Dermis blood vessel endothelial cell (primary cell): ENCODE results near the gene MYRIP. TPM values are rescaled to one million over a fixed set of nuclear protein-coding genes. Genes with fewer than 3 reads are reported as not detected.
A peak's percentile ranks its signal among the peaks of the same experiment; 100 is the strongest.
"Not testable (repeated sequence)": the region's sequence is repeated elsewhere in the genome, so short reads cannot be mapped to it uniquely, and the experiment has no call there.

ENCODE experiments used
- DNase-seq: peaks from one replicate; pipeline ENCODE4 v3.0.0; 2010
- total RNA-seq: library from RNA; depleted of rRNA; stranded (reverse); fragments of >200 nt; gene quantifications from 2 replicates; pipeline ENCODE4 v1.2.3, GENCODE V29; 2014

Gene MYRIP
- total RNA-seq, 1 donor from 2014 or later: 32.2 TPM

DNA sequence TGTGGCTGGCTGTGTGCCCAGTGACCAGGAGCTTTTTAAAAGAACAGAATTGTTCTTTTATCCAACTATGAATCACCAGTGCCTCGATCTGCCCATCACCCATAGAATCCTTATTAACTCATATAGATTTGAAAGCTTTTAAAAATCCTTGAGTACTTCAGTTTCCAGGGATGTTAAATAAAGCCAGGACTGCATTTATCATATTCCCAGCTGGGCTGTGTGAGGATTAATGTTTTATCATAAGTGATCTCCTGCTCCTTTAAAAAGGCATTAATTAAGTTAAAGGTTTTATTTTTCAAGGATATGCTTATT, 234.0 kb downstream of the MYRIP start:
- peak; percentile 79 for DNase-seq

DNA sequence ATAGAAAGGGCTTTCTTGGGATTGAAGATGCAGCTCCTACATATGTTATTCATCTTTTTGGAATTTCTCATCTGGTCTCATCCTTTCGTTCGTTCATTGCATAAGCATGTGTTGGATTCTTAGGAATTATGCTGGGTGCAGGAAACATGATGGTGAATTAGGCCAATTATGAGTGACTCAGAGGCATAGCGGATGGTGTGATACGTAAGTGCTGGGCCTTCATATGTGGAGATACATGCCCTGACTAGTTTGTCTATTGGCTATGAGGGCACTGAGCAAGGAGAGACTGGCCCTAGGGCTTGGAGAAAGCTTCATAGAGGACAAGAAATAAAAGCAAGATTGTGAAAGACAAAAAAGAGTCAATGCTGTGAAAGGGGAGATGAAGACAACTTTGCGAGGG, 235.1 kb downstream of the MYRIP start:
- peak; percentile 55 for DNase-seq

DNA sequence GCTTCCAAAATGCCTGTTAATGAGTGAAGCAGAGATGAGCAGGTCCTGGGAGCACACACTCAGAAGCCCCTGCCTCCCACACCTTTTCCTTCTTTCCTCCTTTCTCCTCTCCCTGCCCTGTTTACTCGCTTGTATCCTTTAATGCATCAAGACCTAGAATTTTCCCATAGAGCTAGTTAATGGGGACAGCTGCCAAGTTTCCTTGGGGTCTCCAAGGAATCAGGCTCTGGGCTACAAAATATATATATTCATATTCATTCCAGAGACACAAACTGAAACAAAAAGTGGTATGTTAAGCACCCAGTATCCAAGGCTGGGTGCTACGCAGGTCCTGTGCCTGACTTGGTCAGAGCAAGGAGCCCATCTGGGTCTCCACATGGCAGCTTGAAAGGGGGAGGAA, 235.6 kb downstream of the MYRIP start:
- no peak for DNase-seq

DNA sequence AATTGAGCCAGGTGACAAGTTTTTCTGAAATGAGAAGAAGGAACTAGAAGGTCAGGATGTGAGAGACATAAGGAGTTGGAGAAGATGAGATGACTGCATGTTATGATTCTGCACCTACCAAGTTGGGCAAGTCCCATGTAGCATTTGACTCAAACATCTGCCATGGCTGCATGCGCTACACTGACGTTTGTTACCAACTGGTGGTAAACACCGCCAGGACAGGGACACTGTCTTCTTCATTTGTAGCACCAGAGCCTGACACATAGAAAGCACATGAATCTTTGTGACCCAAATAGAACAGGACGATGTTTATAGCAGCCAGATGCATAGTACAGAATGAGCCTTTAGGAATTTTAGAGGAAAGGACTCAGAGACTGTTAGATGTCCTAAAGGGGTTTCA, 236.7 kb downstream of the MYRIP start:
- DNase-seq: no peak

DNA sequence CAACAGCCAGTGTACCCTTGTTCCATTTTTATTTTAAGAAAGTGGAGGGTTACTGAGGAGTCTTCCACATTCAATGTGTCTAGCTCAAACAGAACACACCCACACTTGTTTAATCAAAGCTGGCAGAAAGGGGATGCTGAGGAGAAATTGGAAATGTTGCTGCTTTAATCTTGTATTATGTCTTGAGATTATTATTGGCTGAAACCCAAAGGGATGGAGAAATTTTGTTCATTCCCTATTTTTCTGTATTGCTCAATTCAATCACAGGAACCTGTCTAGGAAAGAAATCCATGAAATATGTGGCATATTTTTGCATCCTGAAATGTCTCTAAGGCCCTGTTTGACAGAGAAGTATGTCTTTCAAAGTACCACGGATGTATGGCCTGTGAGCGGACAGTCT, 238.0 kb downstream of the MYRIP start:
- DNase-seq: no peak

DNA sequence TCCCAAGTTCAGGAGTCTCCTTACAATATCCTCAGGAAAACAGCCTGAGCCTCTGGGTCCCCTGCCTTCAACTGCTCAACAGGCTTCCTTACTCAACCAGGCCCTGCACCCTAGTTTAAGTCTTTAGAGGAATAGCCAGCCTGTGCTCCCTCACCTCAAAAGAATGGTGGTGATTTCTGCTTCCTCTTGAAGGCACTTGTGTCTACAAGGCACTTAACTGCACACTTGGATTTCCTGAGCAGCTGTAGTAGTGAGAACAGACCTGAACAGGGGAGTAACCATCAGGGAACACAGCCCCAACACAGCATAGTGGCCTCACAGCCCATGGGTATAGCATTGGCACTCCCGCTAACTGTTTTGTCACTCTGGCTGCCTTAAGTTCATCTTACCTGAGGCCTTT, 244.3 kb downstream of the MYRIP start:
- DNase-seq: no peak

DNA sequence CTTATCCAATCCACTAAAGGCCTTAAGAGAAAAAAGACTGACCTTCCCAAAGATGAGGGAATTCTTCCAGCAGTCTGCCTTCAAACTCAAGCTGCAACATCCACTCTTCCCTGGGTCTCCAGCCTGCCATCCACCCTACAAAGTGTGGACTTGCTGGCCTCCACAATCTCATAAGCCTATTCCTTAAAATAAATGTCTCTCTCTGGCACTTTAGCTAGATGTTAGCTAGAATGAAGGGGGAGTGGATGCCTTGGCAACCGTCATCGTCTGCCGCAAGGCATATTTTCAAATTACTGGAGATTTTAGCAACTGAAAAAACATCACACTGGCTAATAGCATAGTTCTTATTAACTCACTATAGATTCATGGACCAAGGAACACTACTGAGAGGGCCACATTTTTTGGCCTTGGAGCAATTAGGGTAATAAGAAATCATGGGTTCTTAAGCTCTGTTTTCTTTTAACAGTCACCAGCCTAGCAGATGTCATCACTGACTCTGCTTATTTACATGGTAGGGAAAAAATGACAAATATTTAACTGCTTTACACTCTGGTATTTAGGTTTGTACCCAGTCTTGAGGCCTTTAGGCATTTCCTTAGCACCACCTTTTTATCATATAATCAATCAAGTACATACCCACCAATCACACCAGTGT, 245.3 kb downstream of the MYRIP start:
- no peak for DNase-seq

DNA sequence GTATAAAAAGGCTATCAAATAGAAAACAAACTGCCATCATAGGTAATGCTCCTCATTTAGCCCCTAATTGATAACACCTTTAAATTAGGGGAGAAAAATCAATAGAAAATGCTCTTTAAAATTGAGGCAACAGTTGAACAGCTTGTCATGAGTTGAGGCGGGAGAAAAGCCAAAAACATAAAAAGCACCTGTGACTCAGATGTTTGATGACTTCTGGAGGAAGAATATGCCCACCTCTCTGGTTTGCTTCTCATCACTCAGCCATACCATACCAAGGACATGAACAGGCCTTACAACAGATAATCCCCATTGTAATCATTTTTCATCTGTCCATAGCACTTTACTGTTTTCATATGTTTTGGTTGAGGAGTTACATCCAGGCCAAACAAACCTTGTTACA, 246.0 kb downstream of the MYRIP start:
- no peak for DNase-seq

DNA sequence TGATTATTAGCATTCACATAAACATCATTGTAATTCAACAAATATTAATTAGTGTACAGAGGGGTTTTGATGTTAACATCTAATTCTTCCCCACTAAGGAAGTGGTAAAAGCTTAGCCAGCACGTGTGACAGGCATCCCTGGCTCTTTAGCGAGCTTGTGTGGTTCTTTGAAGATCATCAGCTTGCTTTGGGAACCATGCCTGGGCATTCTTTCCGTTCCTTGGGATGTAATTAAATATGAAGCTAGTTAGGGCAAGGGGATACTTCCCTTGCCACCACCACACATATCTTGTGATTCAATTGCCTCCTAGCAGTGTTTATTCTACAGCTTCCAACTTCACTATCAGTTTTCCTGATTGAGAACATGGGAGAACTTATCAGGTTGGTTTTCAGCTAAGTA, 246.5 kb downstream of the MYRIP start:
- DNase-seq: no peak

DNA sequence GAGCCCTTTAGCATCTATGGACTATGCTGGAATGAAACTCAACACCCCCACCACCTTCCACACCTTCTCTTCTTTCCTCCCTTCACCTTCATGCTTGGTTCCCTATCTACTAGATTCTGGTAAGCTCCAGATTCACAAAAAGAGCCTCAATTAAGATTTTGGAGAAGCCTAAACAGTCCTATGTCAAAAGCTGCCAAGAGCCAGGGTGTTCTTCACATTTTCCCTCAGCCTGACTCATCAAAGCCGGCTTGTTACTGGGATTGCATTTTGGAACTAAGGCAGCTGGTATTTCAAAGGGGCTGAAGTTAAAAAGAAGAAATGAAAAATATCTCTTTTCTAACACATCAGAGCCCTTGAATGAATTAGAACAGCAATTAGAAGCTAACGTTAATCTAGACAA, 247.7 kb downstream of the MYRIP start:
- no peak for DNase-seq

DNA sequence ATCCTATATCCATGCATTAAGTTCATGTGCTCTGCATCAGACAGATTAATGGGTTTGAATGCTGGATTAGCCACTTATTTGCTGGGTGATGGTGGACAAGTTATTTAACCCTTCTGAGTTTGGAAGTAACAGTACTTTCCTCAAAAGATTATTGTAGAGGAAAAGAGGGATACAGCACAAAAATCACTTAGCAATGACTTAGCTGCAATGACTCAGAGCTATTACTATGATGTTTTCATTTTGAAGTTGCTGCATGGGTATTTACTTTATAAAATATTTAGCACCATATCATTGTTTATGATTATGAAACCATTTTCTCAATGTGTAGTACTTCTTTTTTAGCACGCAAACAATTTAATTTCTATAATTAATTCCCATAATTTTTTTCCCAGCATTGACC, 248.4 kb downstream of the MYRIP start:
- no peak for DNase-seq

DNA sequence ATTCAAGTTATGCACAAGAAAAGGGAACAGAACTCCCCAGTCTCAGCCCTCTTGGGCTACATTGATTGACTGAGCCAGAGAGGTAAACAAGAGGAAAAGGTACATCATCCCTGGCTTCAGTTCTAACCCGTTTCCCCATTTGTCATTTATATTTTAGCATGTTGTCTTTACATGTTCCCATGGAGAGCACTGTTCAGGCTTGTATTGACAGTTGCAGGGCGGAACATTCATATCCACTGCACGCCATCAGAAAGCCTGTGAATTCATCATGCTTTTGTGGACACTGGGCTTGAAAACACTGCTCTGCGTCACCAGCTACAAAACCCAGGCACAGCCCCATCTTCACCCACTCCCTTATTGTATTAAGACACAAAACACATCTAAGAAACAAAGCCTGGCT, 259.2 kb downstream of the MYRIP start:
- DNase-seq: no peak

DNA sequence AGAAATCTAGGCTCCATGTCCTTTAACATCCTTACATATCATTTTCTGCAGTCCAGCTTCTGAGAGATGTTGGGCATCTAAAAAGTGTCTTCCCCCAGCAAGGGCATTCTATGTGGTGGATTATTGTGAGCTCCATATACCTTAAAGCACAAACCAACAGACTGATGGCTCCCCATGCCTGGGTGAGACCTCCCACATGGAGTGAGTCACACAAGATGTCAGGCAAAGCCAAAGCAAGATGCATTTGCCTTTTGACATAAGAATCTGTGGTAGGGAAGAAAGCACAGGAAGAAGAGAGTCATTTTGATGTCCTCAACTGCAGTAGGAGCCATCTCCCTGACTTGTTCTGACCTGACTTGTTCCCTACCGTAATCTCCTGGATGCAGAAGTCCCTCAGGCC, 261.4 kb downstream of the MYRIP start:
- DNase-seq: no peak

DNA sequence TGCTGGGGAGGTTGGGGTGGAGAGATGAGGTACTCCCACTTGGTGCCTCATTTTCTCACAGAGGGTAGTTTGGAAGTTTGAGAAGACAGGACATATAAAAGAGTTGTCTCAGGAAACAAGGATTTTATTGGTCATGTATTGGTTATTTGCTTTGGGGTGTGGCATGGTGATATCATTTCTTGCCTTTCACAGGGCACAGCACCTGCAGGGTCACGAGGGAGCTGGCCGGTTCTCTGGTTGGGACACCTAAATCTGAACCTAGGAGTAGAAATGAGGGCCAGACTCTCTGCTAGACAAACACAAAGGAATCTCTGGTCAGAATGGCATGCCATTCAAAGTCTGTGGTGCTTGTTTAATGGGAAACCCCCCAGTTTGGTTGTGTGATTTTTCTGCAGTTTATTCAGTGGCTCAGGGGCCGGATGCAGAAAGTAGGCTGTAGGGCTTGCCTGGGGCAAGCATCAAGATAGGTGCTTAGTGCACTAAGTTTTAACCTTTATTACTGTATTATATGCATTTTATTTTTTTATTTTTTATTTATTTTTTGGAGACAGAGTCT, 262.4 kb downstream of the MYRIP start:
- no peak for DNase-seq

DNA sequence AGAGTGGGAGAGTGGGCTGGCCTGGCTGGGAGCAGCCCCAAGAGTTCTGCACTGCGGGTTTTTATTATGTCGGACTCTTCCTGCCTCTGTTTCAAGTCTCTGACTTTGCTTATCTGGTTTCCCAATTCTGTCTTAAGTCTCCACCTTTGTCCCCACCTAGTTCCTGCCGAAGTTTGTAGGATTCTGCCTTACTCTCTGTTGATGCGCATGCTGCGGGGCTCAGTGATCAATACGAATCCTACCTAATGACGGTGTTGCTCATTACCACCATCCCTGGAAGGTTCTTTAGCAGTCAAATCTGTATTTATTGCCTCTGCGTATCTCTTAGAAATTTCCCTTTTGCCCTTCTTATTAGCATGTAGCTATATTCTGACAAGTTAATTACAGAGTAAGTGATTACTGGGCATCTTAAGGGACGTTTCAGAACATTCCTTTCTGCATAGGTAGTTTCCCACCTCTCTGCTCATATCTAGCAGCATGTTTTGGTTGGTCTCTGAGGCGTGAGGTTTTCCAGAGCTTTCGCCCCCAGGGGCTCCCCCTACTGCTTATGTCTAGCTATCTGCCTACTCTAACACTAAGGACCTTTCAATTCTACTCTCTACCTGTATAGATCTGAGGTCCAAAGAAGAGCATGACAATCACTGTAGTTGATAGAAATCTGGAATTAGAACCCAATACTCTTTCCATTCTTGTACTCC, 264.1 kb downstream of the MYRIP start:
- peak; percentile 28 for DNase-seq

DNA sequence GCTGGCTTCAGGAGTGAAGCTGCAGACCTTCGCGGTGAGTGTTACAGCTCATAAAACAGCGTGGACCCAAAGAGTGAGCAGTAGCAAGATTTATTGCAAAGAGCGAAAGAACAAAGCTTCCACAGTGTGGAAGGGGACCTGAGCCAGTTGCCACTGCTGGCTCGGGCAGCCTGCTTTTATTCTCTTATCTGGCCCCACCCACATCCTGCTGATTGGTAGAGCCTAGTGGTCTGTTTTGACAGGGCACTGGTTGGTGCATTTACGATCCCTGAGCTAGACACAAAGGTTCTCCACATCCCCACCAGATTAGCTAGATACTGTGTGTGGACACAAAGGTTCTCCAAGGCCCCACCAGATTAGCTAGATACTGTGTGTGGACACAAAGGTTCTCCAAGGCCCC, 267.7 kb downstream of the MYRIP start:
- DNase-seq: not testable (repeated sequence)

DNA sequence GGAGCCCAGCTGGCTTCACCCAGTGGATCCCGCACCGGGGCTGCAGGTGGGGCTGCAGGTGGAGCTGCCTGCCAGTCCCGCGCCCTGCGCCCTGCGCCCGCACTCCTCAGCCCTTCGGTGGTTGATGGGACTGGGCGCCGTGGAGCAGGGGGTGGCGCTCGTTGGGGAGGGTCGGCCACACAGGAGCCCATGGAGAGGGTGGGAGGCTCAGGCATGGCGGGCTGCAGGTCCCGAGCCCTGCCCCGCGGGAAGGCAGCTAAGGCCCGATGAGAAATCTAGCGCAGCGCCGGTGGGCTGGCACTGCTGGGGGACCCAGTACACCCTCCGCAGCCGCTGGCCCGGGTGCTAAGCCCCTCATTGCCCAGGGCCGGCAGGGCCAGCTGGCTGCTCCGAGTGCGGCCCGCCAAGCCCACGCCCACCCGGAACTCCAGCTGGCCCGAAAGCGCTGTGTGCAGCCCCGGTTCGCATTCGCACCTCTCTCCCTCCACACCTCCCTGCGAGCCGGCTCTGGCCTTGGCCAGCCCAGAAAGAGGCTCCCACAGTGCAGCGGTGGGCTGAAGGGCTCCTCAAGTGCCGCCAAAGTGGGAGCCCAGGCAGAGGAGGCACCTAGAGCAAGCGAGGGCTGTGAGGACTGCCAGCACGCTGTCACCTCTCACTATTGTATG, 268.6 kb downstream of the MYRIP start:
- DNase-seq: not testable (repeated sequence)

DNA sequence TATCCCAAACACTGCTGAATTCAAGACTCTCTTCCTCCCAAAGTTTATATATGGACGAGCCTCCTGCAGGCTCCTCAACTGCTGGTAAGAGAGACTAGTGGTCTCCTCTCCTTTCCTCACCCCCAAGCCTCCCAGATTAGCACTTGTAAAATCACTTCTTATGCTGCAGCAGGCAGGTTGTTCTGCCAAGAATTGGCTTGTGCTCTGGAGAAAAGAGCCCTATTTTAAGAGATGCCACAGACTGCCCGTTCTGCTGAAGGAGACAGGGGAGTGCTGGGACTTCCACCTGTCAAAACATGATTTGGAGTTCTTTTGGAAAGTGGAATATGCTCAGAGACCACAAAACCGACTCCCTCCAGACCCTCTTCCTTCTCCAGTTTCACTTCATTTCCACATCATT, 269.2 kb downstream of the MYRIP start:
- no peak for DNase-seq

DNA sequence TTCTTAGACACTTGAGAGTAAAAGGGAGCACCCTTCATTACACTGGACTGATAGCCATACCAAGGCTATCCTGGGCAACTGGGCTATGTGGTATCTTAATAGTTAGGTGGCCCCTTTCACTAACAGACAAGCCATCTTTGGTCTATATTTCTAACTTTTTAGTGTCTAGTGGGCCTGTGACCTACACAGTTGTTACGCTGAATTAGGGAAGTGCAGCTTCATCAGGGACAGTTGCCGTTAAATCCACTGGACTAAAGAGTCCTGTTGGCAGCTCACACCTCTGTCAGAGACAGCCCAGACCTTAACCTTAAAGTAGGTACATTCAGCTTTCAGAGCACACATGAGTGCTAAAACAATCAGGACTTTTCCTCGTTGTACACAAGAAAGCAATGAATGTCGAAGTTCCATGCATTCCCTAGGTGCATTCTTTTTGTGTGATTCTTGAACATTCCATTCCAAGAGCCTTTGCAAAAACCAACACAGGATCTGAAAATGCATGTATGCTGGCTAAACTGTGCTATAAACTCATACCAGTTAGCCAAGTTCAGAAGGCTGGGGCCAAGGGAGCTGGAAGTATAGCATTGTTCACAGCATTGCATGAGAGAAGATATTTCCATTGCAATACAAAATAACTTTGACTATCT, 269.9 kb downstream of the MYRIP start:
- peak; percentile 14 for DNase-seq

DNA sequence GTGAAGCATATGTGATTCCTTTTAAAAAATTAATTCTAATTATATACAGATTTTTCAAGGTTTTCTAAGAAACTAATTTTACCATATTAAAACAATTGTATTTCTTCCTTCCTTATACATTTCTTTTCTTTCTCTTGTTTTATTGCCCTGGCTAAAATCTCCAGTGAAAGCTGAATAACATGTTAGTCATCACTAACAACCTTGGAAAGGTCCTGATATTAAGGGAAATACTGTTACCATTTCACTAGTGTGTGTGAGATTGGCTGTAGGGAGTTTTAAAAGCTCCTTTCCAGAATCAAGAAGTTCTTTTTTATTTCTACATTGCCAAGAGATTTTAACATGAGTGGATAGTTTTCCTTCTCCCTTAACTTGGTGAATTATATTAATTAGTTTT, 270.4 kb downstream of the MYRIP start:
- peak; percentile 18 for DNase-seq

DNA sequence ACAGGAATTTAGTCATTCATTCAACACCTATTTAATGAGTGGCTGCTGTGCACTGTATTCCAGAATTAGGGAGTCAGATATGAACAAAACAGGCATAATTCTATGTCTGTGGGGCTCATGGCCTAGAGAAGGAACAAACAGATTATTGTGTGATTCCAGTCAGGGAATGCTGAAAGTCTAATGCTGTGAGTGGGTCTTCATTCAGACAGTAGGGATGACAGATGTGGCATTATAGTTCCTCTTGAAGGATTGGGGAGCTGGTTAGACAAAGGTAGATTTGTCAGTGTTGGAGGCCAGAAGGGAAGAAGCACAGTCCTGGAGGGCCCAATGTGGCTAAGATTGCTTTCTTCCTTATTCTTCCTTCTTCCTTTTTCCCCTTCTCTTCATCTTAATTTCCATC, 273.7 kb downstream of the MYRIP start:
- no peak for DNase-seq

DNA sequence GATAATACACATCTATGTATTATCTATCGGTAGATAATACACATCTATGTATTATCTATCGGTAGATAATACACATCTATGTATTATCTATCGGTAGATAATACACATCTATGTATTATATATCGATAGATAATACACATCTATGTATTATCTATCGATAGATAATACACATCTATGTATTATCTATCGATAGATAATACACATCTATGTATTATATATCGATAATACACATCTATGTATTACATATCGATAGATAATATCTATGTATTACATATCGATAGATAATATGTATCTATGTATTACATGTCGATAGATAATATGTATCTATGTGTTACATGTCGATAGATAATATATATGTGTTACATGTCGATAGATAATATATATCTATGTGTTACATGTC, 275.0 kb downstream of the MYRIP start:
- DNase-seq: not testable (repeated sequence)
